ENCODE data around the gene OR9Q1.
"Not testable (repeated sequence)": the region's sequence is repeated elsewhere in the genome, so short reads cannot be mapped to it uniquely, and the experiment has no call there.

Gene OR9Q1

DNA sequence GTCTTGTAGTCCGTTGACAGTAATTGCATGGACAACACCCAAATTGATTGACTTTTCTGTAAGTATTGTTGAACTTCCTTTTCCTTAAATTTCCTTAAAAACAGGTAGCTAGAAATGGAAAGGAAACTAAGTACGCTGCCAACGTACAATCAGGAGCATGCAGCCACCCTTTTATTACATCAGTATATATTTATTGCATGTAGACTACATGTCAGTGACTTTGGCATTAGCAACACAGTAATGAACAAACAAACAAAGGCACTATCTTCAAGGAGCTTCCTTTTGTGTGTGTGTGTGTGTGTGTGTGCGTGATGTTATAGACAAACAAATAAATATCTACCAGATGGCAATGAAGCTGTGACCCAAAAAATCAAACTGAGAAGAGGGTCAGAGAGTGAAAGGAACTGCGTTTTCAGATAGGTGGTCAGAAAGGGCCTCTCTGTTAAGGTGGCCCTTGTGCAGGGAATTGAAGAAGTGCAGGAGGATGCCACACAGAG, at the start of gene OR9Q1:
TSS of gene OR9Q1 (plus strand) at position 447 of the 497 bp plus-strand sequence. CDS start 155,564 bp downstream, outside the sequence.
- no peak for DNase-seq

GRCh38 chr11:57974132-57974531, 49.5 kb upstream of the OR9Q1 start:
- DNase-seq = no peak

GRCh38 chr11:57974848-57975601, 48.7 kb upstream of the OR9Q1 start:
- peak; percentile 27 for DNase-seq

DNA sequence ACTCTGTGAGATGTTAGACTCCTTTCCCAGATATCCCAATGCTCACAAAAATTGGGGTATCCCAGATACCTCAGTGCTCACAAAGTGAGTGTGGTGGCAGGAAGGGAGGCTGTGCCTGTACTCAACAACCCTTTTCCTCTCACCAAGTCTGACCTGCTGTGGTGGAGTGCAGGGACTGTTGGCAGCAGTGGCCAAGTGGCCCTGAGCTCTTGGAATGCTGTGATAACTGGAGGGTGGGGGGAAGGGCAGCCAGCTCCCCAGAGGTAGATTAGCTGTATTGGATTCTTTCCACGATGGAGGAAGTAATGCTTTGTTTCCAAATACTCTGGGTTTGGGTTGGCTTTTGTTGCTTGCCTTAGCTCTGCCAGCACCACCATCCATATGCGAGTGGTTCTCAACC, 46.0 kb upstream of the OR9Q1 start:
- no peak for DNase-seq

DNA sequence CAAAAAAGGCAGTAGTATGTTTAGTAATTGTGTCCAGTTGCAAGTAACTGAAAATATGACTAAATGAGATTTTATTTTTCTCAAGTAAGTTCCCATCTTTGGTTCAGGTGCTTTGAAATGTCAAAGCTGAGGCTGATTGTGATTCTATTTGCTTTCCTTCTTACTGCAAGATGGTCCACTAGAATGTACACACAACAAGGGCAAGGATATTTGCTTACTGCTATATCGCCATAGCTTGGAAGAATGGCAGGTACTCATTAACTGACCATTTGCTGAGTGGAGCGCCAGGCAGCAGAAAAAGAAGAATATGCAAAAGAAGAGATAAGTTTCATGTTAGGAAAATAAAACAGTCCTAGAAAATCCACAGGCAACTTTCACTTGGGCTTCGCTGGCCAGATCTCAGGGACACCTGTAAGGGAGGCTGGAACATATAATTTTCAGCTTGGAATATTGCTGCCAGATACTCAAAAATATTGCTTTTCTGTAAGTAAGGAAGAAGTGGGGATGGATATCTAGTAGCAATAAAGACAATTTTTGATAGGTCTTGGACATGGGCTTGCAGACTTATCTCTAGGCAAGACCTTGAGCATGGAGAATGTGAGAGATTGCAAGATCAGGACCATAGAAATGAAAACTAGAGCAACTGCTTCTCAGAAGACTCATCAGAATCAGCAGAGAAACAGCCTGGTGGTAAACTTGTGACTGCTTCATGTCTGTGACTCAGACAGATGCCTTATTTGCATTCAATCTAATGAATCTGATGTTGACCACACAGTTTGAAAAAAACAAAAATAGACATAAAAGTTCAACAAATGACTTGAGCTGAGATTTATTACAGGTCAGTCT, 44.8 kb upstream of the OR9Q1 start:
- DNase-seq = no peak

GRCh38 chr11:57979532-57980079, 44.1 kb upstream of the OR9Q1 start:
- DNase-seq = no peak

DNA sequence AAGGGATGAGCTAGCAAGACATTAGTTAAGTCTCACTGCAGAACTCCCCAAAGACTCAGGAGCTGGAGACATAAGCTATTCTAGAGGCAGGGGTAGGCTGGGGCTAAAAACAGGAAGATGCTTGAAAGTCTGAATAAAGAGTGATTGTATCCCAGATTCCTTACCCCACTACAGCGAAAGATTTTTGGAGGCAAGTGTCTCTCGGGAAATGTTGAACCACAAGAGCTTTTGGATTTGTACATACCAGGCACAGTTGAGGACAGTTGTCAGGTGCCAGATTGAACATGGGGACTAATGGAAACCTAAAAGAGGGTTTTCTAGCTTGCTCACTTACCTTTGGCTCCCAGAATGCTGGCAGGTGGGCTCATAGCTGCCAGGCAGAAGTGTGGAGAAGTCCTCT, 43.5 kb upstream of the OR9Q1 start:
- no peak for DNase-seq

- no peak for DNase-seq
These were observed 42.1 kb upstream of the OR9Q1 start for GRCh38 chr11:57981536-57981935.

- DNase-seq = no peak
These were observed 40.9 kb upstream of the OR9Q1 start for GRCh38 chr11:57982776-57983175.

- DNase-seq = no peak
These were observed 40.5 kb upstream of the OR9Q1 start for GRCh38 chr11:57983191-57983590.

- DNase-seq = not testable (repeated sequence)
These were observed 24.2 kb upstream of the OR9Q1 start for GRCh38 chr11:57999523-57999922.

- DNase-seq = not testable (repeated sequence)
These were observed 23.7 kb upstream of the OR9Q1 start for GRCh38 chr11:58000021-58000420.

- no peak for DNase-seq
These were observed 23.0 kb upstream of the OR9Q1 start for GRCh38 chr11:58000699-58001098.

- no peak for DNase-seq
These were observed 20.6 kb upstream of the OR9Q1 start for GRCh38 chr11:58003036-58003435.

DNA sequence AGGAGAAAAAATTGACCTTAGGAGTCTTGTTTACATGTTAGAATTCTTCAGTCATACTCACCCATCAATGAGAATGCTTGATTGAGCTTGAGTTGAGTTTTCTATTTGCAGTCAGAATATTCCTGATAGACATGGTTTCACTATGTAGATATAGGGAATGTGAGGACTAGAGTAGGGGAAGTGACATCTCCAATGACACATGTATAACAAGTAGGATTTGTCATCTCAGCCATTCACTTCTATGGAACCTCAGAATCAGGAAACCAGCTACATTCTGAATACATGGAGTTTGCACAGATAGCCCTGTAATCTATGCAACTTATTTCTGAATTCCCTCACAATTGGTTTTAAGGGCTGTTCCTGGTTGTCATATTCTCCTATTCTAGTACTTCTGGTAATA, 20.1 kb upstream of the OR9Q1 start:
- DNase-seq = no peak

DNA sequence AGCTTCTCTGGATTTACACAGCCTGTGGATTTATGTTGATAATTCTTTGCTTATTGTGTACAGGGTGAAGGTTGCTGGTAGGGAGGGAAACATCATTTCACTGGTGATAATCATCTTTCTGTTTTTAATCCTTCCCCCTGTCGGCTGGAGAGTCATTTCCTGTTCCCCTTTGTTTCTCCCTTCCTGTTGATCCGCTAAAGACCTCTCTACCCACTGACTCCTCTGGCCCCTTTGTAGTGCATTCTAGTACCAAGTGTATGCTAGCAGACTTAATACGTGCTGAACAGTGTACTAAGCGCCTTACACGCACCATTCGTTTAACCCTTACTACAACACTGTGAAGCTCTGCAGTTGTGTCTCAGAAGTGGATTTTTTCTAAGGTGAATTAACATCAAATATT, 19.0 kb upstream of the OR9Q1 start:
- DNase-seq = no peak

- DNase-seq = no peak
These were observed 16.7 kb upstream of the OR9Q1 start for GRCh38 chr11:58006940-58007339.

DNA sequence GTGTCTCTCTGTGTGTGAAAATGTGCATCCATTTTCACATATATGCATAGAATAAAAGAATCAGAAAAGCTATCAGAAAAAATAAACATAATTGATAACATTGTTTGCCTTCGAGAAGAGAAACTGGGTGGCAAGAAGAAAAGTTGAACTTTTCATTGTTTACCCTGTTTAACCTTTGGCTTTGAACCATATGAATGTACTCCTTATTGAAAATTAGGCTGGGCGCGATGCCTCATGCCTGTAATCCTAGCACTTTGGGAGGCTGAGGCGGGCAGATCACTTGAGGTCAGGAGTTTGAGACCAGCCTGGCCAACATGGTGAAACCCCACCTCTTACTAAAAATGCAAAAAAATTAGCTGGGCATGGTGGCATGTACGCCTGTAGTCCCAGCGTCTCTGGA, 11.9 kb upstream of the OR9Q1 start:
- DNase-seq = no peak

DNA sequence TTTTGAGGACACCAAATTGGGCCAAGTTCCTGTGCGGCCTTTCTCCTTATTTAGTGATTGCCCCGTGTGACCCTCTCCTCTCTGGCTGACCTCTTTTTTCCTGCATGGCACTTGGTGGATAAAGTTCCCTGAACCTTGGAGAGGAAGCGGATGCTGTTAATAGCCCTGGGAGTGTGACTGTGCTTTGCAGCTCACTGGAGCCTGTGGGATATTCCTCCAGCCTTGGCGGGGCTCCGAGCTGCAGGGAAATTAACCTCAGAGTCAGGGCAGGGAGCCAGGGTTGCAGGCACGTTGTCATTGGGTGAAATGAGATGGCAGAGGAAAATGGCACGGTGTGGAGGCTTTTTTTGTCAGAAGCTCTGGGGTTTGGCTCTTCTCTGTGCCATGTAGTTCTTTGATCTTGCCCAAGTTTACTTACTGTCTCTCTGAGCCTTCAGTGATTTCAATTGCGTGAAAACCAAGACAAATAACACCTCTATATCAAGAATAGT, 965 bp downstream of the OR9Q1 start:
- DNase-seq = no peak

DNA sequence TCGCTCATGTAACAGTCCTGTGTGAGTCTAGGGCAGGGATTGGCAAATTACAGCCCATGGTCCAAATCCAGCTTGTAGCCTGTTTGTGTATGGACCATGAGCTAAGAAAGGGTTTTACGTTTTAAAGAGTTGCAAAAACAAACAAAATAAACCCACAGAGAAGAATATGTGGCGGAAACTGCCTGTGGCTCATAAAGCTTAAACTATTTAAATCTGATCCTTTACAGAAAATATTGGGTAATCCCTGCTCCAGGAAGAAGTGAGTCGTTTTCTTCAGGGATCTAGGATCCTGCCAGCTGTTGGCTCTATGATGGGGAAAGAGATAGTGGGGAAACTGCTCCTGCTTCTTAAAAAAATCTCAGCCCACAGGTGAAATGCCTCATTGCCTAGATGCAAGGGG, 3.7 kb downstream of the OR9Q1 start:
- DNase-seq = no peak

- DNase-seq = peak; percentile 40
These were observed 5.2 kb downstream of the OR9Q1 start for GRCh38 chr11:58028687-58029411.

DNA sequence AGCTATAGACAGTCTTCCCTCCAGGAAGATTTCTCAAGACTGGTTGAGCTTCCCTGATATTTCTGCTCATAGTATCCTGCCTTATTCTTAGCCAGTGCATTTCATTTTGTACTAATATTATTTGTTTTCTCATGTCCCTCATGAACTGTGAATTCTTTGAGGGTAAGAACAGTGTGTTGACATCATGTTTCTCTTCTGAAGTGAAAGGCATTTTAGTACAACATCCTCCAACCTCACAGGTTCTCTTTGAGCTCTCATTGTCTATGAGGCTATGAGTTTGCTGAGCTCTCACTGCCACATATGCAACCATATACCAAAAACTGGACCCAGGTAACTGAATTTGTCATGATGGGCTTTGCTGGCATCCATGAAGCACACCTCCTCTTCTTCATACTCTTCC, 7.0 kb downstream of the OR9Q1 start, which contains the start of gene OR6Q1:
TSS of gene OR6Q1 (plus strand) at position 301 of the 400 bp plus-strand sequence. CDS start at position 301, 0 bp downstream.
- no peak for DNase-seq

- DNase-seq = no peak
These were observed 10.8 kb downstream of the OR9Q1 start for GRCh38 chr11:58034471-58034870.

Data from suppressor macrophage treated with lipopolysaccharide for 4 hours (primary cell).